ENCODE measurements around the gene WDR5B.

The WDR5B gene

DNA sequence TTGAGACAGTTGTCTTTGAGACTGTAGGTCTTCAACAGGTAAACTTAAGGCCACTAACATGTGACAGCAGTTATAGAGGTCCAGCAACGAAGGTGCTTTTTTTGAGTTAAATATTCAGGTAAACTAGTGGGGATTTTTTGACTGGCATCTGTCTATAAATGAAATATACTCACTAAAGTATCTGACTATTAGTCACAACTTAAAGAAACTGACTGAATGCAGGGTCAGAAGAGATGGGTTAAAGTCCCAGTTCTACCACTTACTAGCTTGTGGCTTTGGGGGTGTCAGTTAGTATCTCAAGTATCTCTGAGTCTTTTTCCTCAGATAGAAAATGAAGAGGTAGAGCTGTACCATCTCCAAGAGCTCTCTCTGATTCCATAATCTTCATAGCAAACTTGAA lies 50.8 kb downstream of the WDR5B start:
- DNase-seq, result no peak

DNA sequence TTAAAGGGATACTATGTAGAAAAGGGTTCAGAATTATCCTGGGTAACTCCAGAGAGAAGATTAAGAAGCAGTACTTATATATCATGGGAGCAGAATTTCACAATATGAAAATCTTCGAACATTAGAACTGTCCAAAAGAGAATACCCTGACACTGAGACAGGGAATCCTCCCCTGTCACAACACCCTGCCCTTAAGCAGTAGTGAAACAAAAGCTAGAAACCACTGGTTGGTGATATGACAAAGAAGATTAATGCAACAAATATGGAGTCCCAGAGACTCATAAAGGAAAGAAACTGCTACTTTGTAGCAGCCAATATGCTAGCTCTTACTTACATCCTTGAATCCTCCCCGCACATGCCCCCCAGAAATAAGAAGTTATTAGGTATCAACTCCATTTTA lies 51.4 kb downstream of the WDR5B start:
- DNase-seq, result no peak

Data from activated CD4-positive, CD25-positive, alpha-beta regulatory T cell (primary cell).